GM21423 (cell line): ENCODE measurements around the gene HOXD12.

ENCODE experiments used
- ATAC-seq: cut with Tn5 transposase; IDR thresholded peaks from one replicate; pipeline ENCODE4 v1.9.1; 2021; ENCODE audit warnings: mild to moderate bottlenecking, moderate library complexity; ENCODE audit not compliant: unreplicated experiment

The HOXD12 gene

DNA sequence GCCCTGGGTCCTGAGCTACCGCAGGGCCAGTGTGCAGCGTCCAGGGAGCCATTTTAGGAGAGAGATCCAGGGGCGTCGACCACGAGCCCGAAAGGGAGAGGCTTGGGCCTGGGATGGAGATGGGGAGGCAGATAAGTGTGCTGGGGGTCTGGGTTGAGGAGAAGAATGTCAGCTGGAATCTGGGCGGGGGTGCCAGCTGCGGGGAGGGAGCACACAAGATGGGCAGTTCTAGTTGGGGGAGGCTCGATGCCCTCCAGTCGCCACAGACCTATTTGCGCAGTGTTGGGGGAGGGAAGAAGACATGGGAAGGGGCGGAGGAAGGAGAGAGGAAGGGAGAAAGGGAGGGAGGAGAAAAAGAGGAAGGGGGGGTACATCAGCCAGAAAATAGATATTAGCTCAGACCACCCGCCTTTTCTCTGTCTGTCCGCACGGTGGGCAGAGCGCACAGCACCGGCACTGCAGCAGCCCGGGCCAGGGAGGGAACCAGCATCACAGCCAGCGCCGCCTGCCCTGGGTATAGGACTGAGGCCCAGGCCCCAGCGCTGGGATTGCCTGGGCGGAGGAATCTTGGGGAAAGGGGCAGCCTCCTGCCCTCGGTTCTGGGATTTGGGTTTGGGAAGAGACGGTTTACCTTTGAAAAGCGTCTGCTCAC is 5.6 kb downstream of the HOXD12 start:
- ATAC-seq = no peak

DNA sequence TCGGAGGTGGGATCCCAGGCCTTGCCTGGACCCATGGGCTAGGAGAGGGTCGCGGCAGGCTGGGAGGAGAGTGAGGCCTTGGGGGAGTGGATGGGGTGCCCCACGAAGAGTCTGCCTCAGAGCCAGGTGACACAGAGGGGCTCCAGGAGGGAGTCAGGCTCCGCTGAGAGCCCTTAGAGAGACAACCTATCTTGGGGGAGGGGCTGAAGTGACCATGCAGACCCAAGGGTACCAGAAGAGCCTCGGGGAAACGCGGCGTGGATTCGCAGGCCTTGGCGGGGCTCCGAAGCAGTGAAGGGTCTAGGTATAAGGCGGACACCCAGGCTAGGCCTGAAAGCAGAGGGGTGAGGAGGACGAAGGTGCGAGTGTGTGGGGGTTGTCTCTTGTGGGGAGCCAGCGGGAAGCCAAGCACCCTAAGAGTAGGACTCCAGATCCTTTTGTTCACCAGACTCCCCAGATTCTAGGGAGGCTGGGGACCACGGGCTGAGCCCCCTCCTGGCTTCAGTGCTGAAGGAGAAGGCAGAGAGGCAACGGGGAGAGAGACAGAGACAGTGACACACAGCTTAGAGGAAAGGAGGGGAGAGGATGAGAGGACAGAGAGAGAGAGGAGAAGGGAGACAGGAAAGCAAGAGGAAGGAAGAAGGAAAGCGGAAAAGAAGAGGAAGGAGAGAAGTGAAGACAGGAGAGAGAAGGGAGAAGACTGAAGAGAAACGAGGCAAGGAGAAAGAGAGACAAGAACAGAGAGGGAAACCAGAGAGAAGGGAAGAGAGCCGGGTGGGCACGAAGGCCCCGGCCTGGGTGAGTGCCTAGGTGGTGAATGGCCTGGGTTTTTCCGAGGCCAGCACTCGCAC is 6.4 kb downstream of the HOXD12 start:
- no peak for ATAC-seq

DNA sequence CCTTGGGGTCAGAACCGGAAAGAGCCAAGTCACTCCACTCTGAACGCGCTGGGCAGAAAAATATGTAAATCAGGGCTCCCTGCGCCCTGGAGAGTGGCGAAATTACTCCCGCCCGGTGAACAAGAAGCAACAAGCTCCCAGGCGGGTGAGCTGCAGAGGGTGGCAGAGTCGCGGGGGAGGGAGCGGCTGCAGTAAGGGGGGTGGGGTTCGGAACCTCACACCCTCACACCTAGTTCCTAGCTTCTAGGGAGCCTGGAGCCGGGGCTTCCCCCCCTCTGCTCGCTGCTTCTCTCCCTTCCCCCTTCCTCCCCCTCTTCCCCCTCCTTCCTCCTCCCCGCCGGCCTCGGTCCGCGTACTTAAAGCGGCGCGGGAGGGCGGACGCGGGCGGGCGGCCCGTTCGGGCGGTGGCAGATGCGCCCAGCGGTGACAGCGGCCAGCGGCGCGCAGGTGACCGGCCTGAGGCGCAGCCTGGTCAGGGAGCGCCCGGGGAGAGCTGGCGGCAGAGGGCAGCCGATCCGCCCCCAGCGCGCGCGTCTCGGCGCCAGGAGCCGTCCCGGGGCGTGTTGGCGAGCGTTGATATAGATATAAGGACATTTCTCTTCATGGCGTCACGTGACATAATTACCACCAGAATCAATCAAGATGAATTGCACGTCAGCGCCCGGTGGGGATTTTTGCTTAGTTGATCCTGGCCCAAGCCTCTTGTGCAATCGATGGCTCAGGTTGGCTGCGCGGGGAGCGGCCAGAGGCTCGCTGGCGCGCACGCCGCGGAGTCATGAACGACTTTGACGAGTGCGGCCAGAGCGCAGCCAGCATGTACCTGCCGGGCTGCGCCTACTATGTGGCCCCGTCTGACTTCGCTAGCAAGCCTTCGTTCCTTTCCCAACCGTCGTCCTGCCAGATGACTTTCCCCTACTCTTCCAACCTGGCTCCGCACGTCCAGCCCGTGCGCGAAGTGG is 7.3 kb downstream of the HOXD12 start, which contains the start of gene HOXD11:
Gene HOXD11 (plus strand): TSS at position 700 of the 959 bp plus-strand sequence. CDS start 76 bp downstream, at position 776.
- no peak for ATAC-seq

DNA sequence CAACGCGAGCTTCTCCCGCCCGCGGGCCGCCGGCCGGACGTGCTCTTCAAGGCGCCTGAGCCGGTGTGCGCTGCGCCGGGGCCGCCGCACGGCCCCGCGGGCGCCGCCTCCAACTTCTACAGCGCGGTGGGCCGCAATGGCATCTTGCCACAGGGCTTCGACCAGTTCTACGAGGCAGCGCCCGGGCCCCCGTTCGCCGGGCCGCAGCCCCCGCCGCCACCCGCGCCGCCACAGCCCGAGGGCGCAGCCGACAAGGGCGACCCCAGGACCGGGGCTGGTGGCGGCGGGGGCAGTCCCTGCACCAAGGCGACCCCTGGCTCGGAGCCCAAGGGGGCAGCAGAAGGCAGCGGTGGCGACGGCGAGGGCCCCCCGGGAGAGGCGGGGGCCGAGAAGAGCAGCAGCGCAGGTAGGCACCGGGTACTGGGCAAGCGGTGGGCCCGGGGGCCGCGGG is 8.2 kb downstream of the HOXD12 start:
- ATAC-seq = no peak

DNA sequence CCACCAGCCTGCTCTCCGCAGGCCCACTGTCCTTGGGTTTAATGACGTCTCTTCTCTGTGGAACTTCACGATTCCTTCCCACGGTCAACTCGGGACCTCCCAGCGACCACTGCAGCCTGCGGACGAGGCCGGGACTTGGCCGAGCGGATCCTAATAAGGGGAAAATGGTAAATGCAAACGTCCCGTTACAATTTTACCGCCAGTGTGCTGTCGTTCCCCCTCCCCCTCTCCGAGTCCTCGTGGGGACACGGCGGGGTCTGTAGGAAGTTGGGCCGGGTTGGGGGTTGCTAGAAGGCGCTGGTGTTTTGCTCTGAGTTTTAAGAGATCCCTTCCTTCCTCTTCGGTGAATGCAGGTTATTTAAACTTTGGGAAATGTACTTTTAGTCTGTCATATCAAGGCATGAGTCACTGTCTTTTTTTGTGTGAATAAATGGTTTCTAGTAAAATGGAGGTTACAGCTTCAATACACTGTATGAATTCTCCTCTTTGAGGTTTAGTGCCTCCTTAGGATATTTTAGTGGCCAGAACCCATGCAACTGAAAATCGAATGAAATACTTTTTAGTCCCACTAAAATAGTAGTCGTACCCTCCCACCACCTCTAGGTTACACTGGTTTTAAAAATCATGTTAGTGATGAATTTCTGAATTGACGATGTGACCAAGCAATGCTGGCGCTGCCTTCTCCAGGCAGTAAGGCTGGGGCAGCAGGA is 9.8 kb downstream of the HOXD12 start:
- ATAC-seq = no peak

DNA sequence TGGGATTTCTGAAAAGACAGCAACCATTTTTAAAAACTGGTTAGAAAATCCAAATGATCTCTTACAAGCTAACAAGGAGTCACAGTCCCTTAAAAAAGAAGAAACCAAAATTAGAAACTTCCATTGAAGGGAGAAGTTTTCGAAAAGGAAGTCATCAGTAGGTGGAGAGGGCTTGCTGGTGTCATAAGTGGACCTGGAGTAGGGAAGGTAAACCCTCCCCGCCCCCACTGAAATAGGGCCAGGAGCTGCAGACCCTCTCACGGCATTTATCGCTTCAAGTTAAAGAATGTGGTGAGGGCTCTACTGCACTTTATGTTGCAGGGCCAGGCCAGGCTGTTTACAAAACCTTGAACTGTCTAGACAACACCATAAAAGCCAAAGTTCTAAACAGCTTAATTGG is 10.4 kb downstream of the HOXD12 start:
- no peak for ATAC-seq

DNA sequence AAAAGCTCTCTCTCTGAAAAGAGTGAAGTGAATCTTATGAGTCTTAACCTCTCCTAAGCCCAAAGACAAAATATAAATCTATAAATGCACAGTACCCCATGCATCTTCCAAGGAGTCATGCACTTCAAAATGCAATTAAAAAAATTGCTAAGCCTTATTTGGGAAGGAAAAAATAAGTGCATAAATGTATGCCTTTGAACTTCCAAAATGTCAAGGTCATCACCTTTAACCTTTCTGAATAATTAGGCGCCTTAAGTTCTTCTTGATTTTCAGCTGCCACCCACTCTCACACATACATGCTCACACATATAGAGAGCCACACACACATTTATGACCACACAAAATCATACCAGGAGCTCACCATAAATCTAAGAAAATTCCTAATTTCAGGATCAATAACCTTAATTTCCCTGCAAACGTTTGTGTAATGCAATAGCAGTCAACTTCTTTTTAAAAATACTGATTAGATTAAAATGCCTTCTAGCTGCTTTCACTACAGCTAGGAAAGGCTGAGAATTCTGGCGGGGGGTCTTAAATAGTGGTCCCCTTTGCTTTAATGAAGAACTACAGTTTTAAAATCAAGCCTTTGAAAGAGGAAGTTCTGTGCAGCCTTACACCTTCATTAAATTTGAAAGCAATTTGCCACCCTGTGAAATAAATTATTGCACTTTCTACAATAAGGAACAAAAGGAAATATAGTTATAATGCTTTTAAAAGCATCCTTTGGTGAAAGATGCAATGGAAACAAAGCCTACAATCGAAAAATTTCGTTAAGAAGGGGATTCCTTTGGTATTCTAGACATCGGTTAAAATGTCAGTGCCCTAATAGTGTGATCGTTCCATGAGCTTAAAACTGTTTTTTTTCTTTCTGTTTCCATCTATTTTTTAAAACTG is 11.1 kb downstream of the HOXD12 start:
- no peak for ATAC-seq

DNA sequence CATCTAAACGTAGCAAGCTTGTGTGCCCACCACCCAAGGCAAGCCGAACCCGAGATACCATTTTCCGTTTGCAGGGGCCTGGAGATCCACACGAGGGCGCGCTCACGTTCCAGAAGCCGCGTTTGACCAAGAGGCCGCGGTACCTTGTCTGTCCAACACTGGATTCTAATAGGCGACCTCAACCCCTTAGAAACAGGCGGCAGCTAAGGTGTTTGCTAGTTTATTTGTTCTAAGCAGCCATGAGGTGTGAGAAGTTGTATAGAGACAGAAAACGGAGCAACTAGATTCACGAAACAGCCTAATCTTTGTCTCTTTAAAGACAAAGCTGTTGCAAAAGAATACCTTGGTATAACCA is 11.7 kb downstream of the HOXD12 start:
- ATAC-seq = no peak

DNA sequence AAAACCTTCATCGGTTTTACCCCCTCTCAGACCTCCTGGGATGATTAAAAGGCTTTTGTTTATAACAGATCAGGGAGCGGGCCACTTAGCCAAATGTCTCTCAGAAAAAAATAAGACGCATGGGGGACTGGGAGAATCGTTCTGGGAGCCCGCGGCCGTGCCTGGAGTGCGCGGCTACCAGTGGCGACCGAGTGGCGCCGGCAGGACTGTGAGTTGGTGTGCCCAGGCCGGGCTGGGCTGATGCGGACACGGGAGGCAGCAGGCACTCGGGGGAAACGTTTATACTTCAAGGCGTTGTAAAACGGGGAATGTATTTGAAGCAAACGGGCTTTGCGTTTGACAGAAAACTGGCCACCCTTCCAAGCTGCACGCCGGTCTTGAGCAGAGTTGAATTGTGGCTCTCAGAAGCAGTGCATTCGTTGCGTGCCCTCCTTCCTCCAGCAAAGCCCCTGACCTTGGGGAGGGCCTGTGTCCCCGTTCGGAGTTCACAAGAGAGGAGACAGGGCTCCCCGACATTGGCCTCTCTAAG is 12.3 kb downstream of the HOXD12 start:
- no peak for ATAC-seq

DNA sequence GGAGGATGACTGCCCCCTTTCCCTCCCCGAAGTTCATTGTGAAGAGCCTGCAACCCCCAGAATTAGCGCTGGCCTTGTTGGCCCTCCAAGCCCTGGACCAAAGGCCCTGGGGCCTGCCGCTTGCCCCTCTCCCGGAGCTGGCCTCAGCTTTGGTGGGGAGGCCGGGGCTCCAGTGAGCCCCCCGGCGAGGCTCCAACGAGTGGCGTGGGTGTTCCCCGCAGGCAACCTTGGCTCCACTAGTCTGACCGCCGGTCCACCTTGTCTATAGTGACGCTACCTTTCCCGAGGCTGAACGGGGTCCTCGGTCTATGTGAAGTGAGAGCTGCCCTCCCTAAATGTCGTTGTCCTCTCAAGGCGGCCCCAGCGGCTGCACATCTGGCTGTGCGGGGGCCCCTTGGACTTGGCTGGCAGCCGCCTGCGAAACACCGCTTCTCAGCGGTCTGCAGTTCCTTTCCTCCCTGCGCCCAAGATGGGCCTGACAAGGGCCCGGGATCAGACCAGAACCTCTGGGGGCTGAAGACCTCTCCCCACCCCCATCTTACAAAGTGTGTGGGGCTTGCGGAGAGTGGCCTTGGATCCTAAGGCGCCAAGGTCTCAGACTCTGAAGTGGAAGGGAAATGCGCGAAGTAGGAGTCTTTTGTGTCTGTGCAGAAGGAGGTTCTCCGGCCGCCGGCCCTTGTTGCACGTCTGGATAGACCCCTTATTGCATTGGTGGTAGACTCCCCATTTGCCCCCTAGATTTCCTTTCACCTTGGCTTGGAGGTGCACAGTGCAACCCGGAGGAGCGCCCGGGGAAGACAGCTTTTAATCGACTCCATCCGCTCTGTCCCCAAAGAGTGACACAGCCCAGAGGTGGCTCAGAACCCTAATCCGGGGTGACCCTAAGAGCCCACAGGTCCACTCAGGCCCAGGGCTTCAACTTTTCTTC is 13.0 kb downstream of the HOXD12 start:
- ATAC-seq = no peak

DNA sequence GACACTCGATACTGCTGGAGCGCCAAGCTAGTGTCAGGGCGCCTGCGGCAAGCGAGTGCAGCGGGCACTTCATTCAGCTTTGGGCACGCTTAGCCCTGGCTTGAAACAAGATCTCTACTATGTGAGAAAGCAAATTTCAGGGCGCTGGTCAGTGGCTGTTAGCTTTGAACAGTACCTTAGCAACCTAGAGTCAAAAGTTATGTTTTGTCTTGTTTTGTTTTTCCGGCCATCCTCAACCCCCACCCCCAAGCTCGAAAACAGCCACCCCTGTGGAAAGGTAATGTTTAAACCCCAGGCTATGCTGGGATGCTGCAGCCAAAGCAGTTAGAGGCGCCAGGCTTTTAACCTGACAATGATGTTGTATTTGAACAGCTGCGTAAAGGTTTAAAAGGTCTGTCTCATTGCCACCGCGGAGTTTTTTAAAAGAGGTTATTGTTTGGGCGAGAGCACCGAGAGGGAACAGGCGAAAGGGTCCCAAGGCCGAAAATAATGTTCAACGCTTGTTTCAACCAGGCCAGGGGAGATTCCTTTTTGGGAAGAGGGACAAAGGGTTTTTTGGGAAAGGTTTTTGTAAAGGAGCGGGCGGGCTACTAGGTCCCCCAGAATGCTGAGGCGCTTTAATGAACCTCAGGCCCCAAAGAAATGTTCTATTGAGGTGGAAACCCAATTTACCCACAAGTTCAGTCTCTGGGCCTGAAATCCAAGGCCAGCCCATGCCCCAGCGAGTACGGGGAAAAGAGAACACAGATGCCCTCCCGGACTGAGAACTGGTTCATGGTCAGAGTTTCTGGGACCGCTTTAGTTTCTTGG is 14.7 kb downstream of the HOXD12 start:
- ATAC-seq = no peak

DNA sequence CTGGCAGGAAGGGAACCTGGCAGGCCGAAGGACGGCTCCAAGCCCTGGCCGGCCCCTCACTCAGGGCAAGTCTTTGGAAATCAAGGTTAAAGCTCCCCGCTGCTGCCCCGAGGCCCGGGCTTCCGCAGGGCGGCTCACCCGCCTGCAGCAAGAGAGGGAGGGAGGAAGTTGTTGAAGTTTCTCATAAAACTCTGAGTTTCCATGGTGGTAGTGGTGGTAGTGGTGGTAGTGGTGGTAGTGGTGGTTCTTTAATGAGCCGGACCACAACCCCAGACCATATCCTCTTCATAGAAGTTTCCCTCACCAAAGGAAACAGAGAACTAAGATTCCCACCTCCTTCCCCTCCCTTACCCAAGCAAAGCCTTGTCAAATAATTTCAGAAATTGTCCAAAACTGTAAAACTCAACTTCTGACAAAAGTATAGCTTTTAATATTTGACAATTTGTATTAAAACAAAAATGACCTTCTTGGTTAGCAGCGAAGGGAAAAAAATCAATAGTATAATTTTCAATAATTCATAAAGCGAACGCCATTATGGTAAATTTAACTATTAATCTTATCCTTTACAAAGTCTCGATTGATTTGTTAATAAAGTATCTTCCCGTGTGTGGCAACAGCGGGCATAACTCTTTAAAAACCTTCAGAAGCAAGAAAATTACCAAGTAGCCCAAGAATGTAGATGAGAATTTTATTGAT is 15.5 kb downstream of the HOXD12 start:
- ATAC-seq = no peak

DNA sequence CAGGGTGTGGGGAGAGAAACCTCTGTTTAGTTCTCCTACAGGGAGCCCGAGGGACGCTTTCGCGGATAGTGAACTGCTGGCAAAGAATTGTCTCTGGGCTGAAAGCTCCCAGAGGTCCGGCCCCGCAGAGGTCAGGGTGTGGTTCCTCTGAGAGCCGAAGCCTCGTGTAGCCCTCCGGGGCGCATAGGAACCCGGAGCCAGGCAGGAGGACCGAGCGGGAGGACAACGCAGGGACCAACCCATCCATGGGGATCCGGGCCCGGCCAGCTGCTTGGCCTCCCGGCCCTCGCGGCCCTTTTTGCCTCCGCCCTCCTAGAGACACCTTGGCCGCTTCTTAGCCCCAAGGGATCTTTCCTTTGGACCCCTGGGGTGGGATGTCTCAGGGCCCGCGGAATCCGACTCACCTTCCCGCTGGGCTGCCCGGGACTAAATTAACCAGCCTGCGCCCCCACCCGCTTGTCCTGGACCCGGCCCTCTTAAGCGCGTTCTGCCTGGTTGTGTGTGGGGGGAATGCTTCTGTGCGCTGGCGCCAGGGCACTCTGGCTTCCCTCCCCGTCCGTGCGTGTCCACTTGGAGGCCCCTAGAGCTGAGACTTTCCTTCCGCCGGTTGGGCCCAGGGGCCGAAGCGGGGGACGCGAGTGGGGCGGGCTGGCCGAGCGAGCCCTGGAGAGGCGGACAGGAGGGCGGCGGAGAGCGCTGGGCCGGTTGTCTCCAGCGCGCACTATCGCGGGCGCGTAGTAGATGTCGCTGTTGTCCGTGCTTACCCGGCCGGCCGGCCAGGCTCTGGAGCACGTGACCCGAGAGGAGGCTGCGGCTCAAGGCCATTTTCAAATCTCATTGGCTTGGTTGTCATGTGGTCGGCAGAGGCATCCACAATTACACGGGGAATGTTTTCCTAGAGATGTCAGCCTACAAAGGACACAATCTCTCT is 16.6 kb downstream of the HOXD12 start, which contains the start of gene HOXD10:
Gene HOXD10 (plus strand): TSS at position 896 of the 931 bp plus-strand sequence. CDS start 56 bp downstream, outside the sequence.
- ATAC-seq = no peak

DNA sequence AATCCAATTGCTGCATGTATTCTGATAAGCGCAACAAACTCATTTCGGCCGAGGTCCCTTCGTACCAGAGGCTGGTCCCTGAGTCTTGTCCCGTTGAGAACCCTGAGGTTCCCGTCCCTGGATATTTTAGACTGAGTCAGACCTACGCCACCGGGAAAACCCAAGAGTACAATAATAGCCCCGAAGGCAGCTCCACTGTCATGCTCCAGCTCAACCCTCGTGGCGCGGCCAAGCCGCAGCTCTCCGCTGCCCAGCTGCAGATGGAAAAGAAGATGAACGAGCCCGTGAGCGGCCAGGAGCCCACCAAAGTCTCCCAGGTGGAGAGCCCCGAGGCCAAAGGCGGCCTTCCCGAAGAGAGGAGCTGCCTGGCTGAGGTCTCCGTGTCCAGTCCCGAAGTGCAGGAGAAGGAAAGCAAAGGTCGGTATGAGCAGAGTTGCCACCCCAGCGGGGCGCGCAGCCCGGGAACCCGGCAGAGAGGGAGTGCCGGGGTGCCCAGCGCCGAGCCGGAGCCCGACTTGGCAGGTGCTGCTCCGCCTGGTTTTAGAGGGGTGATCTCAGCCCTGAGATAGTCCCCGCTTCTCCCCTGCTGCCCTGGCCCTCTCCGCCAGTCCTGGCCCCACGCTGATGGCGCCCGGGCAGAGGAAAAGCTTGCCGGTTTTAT is 17.7 kb downstream of the HOXD12 start:
- no peak for ATAC-seq

DNA sequence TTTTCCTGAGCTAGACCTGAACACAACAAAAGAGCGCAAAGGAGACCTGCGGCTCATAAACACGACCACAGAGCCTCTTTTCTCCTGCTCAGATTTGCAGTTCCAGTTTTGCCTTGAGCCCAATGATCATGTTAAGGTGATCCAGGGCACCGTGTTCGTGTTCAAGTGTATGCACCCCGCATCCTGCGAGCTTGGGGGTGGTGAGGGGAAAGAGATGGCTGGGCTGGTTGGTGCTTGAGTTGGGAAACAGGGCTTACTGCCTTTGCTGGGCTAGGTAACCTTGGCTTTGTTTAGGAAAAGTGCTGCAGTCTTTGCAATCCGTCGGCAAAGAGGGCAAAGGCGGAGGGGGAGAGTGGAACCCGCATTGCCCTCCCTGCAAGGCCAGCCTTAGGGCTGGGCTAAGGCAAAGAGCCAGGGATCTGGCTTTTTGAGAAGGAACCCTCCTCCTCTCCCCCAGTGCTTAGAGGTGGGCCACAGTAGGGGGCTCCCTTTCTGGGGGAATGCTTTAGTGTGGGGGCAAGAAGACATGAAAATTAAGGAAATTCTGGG is 18.3 kb downstream of the HOXD12 start:
- ATAC-seq = no peak
